Vagina (tissue), 2 donors: ENCODE results near the gene MALRD1.

Source experiments
- CTCF ChIP-seq, 3 experiments: fragments of 450-650 bp in 2 of 3; fragments of 200-600 bp in 1 of 3; sonication (generic) in 1 of 3; IDR thresholded peaks; one replicate each; pipeline ENCODE4 v1.5.1; 2017 to 2019; ENCODE audit warnings: antibody characterized with exemption in 3 of 3, mild to moderate bottlenecking in 2 of 3, moderate library complexity in 2 of 3
- POLR2AphosphoS5 ChIP-seq, 2 donors: sonication (generic); formaldehyde crosslinking; IDR thresholded peaks; one replicate each; pipeline ENCODE4 v1.9.0; 2017; ENCODE audit warnings: antibody characterized with exemption in 2 of 2, mild to moderate bottlenecking in 2 of 2, low read depth in 1 of 2; ENCODE audit not compliant: insufficient read depth in 1 of 2

GRCh38 chr10:19212590-19212989 lies 164.0 kb downstream of the MALRD1 start:
- TF ChIP-seq CTCF (IDR thresholded peaks at IDR 0.05) (no peak), POLR2AphosphoS5 (IDR thresholded peaks at IDR 0.05; ENCODE audit: insufficient read depth in 1 of 2, low read depth in 1 of 2) (no peak)
